Ishikawa (cell line): ENCODE measurements around the gene DSG2.

Source experiments
- CEBPB ChIP-seq: IDR thresholded peaks from 2 replicates; pipeline ENCODE4 v1.6.1; 2012
- CREB1 ChIP-seq: IDR thresholded peaks from 2 replicates; pipeline ENCODE4 v1.6.1; 2012; ENCODE audit warnings: low read depth
- EGR1 ChIP-seq: IDR thresholded peaks from 2 replicates; pipeline ENCODE4 v1.6.1; 2012
- EP300 ChIP-seq: IDR thresholded peaks from 2 replicates; pipeline ENCODE4 v1.6.1; 2012; ENCODE audit warnings: borderline replicate concordance
- FOXM1 ChIP-seq: IDR thresholded peaks from 2 replicates; pipeline ENCODE4 v1.6.1; 2012; ENCODE audit warnings: low read depth, borderline replicate concordance
- NFIC ChIP-seq: IDR thresholded peaks from 2 replicates; pipeline ENCODE4 v1.6.1; 2012
- RAD21 ChIP-seq: IDR thresholded peaks from 2 replicates; pipeline ENCODE4 v1.6.1; 2012; ENCODE audit warnings: low read depth
- TAF1 ChIP-seq: IDR thresholded peaks from 2 replicates; pipeline ENCODE4 v1.6.1; 2012; ENCODE audit warnings: low read depth, mild to moderate bottlenecking
- TCF12 ChIP-seq: IDR thresholded peaks from 2 replicates; pipeline ENCODE4 v1.6.1; 2012; ENCODE audit warnings: low read depth
- TEAD4 ChIP-seq: IDR thresholded peaks from 2 replicates; pipeline ENCODE4 v1.6.1; 2012
- YY1 ChIP-seq: IDR thresholded peaks from 2 replicates; pipeline ENCODE4 v1.6.1; 2012; ENCODE audit warnings: low read depth
- ZBTB7A ChIP-seq: IDR thresholded peaks from 2 replicates; pipeline ENCODE4 v1.6.1; 2012; ENCODE audit warnings: low read depth
- TF ChIP-seq, protein P1 (sequence below): IDR thresholded peaks from 2 replicates; pipeline ENCODE4 v1.6.1; 2012
- TF ChIP-seq, protein P2 (sequence below): IDR thresholded peaks from 2 replicates; pipeline ENCODE4 v1.6.1; 2012; ENCODE audit warnings: low read depth, mild to moderate bottlenecking
- TF ChIP-seq, protein P3 (sequence below): IDR thresholded peaks from 2 replicates; pipeline ENCODE4 v1.6.1; 2012

Gene DSG2

DNA sequence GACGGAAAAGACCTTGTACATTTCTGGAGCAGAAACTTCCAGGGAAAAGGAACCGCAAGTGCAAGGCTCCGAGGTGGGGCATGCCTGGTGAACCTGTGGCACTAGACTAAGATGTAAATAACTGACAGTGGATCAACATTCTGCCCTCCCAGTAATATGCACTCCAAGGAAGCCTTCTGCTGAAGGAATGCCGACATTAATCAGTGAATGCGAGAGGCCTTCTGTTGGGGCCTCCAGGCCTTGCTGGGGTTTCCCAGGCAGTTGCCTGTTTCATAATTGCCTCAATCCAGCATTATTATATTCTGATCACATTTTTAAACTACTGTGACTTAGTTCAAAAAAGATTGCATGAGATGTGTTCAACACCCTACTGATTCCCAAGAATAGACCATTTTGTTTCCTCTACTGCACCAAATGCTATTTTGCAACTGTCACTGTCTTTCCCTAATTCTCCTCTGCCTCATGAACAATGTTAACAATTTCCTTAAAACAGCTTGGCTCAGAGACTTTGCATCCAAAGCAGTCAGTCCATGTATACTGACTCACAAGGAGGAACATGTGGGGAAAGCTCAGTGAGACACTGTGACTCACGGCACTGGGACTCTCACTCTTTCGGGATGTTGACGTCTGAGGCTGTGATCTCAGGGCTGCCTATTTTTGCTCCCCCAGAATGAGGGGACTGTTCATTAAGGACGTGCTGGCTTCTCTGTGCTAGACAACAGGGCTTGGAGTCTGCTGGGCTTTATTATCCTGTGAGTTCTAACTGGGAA lies 10.5 kb upstream of the DSG2 start:
- TF ChIP-seq EP300 (no peak), TAF1 (no peak), YY1 (no peak), TCF12 (no peak), CREB1 (no peak), TEAD4 (no peak), NFIC (no peak), CEBPB (no peak), ZBTB7A (no peak), EGR1 (no peak), RAD21 (no peak), FOXM1 (no peak)
- TF ChIP-seq, protein P1, sequence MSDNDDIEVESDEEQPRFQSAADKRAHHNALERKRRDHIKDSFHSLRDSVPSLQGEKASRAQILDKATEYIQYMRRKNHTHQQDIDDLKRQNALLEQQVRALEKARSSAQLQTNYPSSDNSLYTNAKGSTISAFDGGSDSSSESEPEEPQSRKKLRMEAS = no peak
- TF ChIP-seq, protein P2, sequence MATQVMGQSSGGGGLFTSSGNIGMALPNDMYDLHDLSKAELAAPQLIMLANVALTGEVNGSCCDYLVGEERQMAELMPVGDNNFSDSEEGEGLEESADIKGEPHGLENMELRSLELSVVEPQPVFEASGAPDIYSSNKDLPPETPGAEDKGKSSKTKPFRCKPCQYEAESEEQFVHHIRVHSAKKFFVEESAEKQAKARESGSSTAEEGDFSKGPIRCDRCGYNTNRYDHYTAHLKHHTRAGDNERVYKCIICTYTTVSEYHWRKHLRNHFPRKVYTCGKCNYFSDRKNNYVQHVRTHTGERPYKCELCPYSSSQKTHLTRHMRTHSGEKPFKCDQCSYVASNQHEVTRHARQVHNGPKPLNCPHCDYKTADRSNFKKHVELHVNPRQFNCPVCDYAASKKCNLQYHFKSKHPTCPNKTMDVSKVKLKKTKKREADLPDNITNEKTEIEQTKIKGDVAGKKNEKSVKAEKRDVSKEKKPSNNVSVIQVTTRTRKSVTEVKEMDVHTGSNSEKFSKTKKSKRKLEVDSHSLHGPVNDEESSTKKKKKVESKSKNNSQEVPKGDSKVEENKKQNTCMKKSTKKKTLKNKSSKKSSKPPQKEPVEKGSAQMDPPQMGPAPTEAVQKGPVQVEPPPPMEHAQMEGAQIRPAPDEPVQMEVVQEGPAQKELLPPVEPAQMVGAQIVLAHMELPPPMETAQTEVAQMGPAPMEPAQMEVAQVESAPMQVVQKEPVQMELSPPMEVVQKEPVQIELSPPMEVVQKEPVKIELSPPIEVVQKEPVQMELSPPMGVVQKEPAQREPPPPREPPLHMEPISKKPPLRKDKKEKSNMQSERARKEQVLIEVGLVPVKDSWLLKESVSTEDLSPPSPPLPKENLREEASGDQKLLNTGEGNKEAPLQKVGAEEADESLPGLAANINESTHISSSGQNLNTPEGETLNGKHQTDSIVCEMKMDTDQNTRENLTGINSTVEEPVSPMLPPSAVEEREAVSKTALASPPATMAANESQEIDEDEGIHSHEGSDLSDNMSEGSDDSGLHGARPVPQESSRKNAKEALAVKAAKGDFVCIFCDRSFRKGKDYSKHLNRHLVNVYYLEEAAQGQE = no peak
- TF ChIP-seq, protein P3, sequence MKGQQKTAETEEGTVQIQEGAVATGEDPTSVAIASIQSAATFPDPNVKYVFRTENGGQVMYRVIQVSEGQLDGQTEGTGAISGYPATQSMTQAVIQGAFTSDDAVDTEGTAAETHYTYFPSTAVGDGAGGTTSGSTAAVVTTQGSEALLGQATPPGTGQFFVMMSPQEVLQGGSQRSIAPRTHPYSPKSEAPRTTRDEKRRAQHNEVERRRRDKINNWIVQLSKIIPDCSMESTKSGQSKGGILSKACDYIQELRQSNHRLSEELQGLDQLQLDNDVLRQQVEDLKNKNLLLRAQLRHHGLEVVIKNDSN = no peak

DNA sequence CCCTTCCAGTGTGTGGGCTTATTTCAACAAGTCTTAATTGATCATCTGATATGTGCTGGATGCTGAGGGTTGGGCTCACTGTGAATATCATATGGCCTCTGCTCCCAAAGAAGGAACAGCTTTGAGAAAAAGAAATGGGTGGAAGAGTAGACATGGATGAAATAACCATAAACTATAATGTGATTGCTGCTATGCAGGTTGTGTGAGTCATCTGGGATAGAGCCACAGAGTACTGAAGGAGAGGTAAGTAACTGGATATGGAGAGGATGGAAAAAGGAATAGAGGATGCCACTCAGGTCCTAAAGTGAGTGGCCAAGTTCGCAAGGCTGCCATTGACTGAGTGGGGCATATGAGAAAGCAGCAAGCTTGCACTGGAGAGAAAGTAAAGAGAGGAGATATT lies 8.7 kb upstream of the DSG2 start:
- TF ChIP-seq ZBTB7A (no peak), YY1 (no peak), NFIC (no peak), FOXM1 (no peak), TCF12 (no peak), TAF1 (no peak), CREB1 (no peak), EGR1 (no peak), CEBPB (no peak), RAD21 (no peak), TEAD4 (no peak), EP300 (no peak)
- TF ChIP-seq, protein P2 = no peak
- TF ChIP-seq, protein P1 = no peak
- TF ChIP-seq, protein P3 = no peak

DNA sequence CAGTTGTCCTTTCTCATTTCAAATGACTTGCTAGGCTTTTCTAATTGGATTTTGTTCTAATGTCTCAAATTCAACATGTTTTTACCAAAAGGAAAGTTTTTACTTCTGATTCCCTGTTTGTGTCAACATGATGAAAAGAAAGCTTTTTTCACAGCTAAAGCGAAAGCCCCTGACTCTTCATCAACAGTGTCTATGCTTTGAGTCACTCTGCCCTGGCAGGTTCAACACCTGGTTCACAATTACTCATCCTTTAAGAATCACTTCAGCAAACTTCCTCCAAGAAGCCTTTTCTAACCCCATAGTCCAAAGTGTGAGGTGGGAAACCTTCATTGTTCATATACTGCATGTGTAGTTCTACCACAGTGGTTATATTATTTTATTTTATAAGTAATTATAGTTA lies 7.6 kb upstream of the DSG2 start:
- TF ChIP-seq YY1 (no peak), CEBPB (no peak), TEAD4 (no peak), ZBTB7A (no peak), TAF1 (no peak), FOXM1 (no peak), TCF12 (no peak), EGR1 (no peak)
- TF ChIP-seq, protein P2 = no peak
- TF ChIP-seq, protein P1 = no peak

DNA sequence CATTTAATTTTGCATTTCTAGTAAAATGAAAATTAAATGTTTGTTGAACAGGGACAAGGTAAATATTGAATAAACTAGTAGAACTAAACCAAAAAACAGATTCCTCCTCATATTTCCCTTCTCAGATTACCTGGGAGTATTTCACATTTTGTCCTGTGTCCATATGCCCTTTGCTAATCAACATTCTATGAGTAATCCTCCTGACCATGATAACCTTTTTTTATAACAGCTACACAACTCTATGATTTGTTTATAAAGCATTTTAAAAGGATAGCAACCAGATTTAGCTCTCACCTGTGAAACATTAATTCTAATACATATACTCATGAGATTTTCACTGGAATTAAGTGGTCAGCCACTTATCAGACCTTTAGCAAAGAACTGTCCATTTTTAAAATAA lies 7.1 kb upstream of the DSG2 start:
- TF ChIP-seq EGR1 (no peak), EP300 (no peak), YY1 (no peak), CEBPB (no peak), RAD21 (no peak)
- TF ChIP-seq, protein P1 = no peak
